Heart left ventricle (tissue), 13 donors: ENCODE data around the gene ODAD4.

Source experiments
- POLR2A ChIP-seq, 2 donors: fragments of 450-650 bp; IDR thresholded peaks; one replicate each; pipeline ENCODE4 v1.6.1; 2017; ENCODE audit warnings: antibody characterized with exemption in 2 of 2, mild to moderate bottlenecking in 2 of 2, moderate library complexity in 2 of 2
- TF ChIP-seq, protein P1 (sequence below), 12 donors: fragments of 200-600 bp; sonication (generic) in 4 of 12; IDR thresholded peaks; one replicate each; pipeline versions ENCODE4 v1.5.0 to v1.8.0; 2018 to 2022; ENCODE audit warnings: antibody characterized with exemption in 12 of 12, mild to moderate bottlenecking in 5 of 12
- donor health status: ischemic (EF 13 %, LVEDD 7.1; RV severe dilation, severe dysfunction).
- donor health status: DM: no; HTN: yes; CAD: no.
- donor health status: DM: no; HTN: no; CAD: no.
- donor health status: ischemic (EF 25% LVEDD 6.9; RV normal size, moderate dysfunction).
- donor health status: ischemic (EF 25% LVEDD 5.7; RV mildly dilated, moderate dysfunction).
- donor health status: ischemic (EF 35%, LVEDD 5.7; RV mildly dilated, moderate dysfunction).
- donor health status: nonischemic (EF 11% LVEDD 7.7; RV severe dilation, severe dysfunction).
- donor health status: DM: yes; HTN: yes; CAD: no.
- donor health status: PGD.
- donor health status: ischemic (EF 29% LVEDD 5.4; RV normal size, mild dysfunction).
- donor health status: nonischemic (EF 23%, LVEDD 6.1; RV moderate dilation, normal function).

DNA sequence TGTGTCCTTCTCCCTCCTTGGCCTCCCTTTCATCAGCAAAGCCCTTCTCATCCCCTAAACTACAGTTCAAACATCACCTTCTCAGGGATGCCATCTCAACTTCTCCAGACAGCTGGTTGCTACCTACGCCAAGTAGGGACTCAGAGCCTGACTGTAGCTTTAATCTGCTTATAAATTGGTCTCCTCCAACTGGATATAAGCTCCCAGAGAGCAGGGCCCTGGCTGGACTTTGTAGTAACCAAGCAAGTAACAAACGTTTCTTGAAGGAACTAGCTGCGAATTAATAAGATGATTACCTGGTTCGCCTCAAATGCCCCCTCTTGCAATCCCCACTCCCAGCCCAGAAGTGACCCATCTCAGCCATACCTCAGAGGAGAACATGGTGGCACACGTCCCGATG lies 47.7 kb upstream of the ODAD4 start:
- no peak for TF ChIP-seq POLR2A (IDR thresholded peaks at IDR 0.05)
- TF ChIP-seq, protein P1, sequence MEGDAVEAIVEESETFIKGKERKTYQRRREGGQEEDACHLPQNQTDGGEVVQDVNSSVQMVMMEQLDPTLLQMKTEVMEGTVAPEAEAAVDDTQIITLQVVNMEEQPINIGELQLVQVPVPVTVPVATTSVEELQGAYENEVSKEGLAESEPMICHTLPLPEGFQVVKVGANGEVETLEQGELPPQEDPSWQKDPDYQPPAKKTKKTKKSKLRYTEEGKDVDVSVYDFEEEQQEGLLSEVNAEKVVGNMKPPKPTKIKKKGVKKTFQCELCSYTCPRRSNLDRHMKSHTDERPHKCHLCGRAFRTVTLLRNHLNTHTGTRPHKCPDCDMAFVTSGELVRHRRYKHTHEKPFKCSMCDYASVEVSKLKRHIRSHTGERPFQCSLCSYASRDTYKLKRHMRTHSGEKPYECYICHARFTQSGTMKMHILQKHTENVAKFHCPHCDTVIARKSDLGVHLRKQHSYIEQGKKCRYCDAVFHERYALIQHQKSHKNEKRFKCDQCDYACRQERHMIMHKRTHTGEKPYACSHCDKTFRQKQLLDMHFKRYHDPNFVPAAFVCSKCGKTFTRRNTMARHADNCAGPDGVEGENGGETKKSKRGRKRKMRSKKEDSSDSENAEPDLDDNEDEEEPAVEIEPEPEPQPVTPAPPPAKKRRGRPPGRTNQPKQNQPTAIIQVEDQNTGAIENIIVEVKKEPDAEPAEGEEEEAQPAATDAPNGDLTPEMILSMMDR (IDR thresholded peaks at IDR 0.05): no peak
